NOMO-1 treated with dmso at 0.1 percent for 144 hours (cell line): ENCODE data around the gene TEKTIP1.

Experiments
- DNase-seq: peaks from one replicate; lab custom pipeline; 2025; ENCODE audit not compliant: unreplicated experiment; lab: John Stamatoyannopoulos, UW

TEKTIP1 gene

GRCh38 chr19:3538965-3539755 is at the start of gene TEKTIP1:
Gene TEKTIP1 (plus strand): TSS chr19:3539174. CDS start chr19:3539178, 4 bp downstream.
- no peak for DNase-seq

DNA sequence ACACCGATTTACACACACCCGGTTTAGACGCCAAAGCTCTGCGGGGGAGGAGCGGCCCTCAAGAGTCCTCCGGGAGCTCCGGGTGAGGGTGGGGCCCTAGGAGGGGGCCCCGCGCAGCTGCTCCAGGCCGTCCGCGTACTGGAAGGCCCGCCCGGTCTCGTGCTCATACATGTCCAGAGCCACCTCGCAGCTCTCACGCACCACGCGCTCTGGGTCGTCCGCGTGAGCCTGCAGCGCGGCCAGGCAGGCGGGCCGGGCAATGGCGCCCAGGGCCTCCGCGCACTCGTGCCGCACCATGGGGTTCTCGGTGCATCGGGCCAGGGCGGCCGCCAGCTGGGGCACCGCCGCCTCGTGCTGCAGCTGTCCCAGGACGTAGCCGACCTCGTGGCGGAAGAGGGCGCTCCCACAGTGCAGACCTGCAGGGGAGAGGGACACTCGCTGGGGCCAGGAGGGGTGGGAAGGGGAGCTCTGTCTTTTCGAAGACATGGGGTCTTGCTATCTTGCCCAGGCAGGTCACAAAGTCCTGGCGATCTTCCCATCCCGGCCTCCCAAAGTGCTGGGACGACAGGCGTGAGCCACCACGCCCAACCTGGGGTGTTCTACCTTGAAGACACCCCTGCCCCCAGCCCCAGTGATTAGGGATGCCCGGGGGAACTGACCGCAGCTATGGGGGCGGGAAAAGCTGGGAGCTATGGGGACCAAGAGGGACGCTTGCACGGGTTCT is 47.4 kb upstream of the TEKTIP1 start:
- no peak for DNase-seq

DNA sequence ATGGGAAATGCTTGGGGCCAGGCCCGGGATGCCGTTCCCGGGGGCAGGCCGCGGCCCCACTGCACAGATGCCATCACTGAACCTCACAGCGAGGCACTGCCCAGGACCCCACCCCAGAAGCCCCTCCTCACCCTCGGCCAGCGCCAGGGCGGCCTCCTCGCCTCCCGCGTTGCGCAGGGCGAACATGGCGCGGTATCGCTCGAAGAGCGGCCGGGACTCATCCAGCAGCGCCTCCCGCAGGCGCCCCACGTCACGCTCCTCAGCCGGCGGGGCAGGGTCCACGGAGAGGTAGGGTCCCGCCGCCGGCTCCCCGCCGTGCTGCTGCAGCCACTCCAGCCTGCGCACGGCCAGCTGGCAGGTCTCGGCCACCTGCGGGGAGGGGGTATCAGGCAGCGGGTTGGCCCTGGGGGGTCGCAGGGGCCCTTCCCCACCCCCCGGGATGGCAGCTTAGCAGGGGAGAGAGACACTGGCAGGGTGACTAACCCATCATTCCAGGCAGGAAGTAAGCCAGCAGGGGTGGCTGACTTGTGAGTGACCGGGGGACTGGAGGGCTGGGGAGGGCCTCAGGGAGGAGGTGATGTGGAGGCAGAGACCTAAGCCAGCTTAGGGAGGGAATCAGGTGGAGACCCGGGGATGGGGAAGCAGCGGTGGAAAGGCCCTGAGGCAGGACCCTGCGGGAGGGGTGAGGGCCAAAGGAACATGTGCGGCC is 46.7 kb upstream of the TEKTIP1 start:
- DNase-seq, result no peak

DNA sequence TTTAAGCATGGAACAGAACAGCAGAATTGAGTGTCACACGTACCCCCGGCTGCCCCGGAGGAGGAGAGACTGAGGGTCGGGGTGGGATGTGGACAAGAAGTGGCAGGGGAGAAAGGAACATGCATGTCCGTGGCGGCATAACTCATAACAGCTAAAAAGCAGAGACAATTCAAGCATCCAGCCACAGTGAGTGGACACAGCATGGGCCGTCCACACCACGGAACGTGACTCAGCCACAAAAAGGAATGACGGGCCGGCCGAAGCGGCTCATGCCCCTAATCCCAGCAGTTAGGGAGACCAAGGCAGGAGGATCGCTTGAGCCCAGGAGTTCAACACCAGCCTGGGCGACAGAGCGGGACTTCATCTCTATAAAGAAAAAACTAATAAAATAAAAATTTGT is 46.1 kb upstream of the TEKTIP1 start:
- no peak for DNase-seq

GRCh38 chr19:3493651-3494050 is 45.3 kb upstream of the TEKTIP1 start:
- no peak for DNase-seq

DNA sequence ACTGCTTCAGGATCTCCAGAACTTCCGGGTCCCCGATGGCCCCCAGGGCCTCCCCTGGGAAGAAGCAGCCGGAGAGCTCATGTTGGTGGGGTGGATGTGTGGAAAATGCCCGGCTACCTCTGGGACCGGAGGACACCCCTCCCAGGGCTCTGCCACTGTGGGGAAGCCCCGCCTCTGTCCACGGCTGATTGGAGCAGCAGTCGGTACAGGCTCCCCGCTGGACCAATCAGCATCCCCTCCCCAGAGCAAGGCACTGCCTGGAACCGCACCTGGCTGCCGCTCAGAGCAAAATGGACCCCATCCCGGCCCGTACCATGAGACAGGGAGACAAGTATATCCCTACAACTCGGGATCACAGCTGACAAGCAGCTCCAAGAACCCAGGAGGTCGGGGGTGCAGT is 44.9 kb upstream of the TEKTIP1 start:
- no peak for DNase-seq

DNA sequence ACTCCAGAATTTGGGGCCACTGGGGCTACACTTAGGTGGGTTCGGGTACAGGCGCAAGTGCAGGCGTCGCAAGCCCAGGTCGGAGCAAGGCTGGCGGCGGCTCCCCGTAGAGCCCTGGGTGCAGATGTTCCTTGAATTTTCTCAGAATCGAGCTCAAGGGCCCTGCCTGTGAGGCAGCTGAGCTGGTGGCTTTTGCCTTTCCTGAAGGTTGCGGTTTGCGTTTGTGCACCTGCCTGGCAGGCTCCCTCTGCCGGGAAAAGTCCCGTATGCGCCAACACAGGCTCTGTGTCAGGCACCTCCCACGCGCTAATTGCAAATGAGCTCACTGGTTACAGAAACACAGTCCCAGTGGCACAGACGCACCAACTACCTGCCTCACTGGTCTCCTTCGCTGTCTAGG is 44.4 kb upstream of the TEKTIP1 start:
- DNase-seq, result no peak

- DNase-seq, result no peak
These were observed 42.3 kb upstream of the TEKTIP1 start for GRCh38 chr19:3496392-3497273.

- no peak for DNase-seq
These were observed 41.0 kb upstream of the TEKTIP1 start for GRCh38 chr19:3497757-3498520.

GRCh38 chr19:3499738-3500428 is 39.1 kb upstream of the TEKTIP1 start:
- DNase-seq, result no peak

DNA sequence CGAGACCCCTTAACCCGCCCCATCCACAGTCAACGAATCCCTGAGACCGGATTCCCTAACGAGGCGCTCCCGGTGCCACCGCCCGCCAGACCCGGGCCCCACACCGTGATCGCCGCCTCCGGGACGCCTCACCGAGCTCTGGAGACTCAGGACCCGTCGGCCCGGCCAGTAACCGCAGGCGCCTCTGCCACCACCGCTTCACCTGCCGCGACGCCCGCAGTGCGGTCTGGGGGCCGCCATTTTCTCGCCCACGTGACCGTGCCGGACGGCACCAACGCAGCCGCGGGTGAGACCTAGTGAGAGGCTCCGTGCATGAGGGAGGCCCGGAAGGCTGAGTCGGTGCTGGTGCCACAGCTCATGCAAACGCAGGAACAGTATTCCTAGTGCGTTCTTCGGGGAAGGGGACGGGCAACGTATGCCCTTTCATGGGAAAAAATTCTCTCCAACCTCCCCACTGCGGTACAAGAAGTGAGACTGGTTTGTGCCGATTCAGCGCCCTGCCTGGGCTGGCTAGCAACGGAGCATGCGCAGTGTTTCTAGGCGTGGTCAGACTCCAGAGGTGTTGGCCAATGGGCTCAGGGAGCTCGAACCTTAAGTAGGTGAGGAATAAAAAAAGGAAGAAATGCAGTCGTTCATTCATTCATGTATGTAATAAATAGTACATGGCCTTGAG is 38.4 kb upstream of the TEKTIP1 start, which contains the start of gene DOHH:
Gene DOHH, minus strand, starts transcription at position 246 of the 673 bp plus-strand sequence. CDS start 3,860 bp downstream, outside the sequence.
- DNase-seq, result peak; percentile 97

- DNase-seq, result no peak
These were observed 37.2 kb upstream of the TEKTIP1 start for GRCh38 chr19:3501780-3502179.

DNA sequence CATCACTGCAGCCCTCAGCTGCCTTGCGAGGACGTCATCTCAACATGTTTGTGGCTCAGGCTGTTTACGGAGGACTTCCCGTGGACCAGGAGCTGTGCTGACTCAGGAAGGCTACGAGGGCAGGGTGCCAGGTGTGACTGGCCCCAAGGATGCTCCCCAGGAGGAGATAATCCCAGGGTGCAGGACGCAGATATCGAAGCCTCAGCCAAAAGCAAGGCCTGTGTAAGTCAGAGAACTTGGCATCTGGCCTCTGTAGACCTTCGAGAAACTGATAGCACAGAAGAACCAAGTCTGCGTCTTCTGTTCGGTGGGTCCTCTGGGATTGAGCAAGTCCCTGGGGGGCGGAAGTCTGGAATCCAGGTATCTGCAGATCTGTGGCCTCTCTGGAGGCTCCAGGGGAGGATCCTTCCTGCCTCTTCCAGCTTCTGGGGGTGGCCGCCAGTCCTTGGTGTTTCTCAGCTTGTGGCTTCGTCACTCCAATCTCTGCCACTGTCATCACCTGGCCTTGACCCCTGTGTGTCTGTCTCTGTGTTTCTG is 35.9 kb upstream of the TEKTIP1 start:
- DNase-seq, result no peak

DNA sequence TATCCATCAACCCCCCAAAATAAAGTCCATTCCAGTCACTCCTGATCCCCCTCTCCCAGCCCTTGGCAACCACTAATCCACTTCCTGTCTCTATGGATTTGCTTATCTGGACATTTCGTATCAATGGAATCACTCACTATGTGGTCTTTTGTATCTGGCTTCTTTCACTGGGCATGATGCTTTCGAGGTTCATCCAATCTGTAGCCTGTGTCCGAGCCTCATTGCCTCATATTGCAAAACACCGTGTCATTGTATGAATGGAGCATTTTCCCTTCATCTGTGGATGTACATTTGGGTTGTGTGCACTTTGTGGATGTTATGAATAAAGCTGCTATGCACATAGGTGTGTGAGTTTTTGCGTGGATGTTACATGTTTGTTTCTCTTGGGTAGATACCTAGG is 34.2 kb upstream of the TEKTIP1 start:
- DNase-seq, result no peak

DNA sequence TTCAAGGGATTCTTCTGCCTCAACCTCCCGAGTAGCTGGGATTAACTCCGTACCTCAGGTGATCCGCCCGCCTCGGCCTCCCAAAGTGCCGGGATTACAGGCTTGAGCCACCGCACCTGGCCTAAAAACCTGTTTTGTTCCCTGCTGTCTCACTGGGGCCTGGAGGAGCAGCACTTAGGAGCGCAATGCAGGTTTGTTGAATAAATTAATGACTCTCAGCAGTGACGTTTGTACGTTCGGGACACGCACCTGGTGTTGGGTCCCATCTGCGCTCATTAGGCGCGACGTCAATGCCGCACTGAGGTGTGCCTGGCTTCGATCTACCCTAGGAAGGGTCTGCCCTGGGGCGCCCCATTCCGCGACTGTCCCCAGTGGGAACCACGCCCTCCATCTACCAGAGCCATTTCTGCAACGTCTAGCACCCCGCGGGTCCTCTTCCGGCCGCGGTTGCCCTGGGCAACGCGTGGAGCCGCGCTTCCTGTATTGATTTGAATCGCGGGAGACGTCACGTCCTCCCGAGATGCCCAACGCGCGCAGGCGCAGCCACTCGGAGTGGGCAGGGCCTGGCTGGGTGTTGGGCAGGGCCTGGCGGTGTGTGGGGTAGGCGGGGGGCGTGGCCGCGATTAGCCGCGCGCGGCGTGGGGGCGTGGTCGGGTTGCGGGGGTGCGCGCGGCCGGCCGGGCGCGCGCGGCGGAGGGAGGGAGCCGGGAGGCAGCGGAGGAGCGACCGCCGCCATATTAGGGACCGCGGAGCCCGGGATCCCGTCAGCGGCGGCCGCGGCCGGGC is 33.2 kb upstream of the TEKTIP1 start, which contains the start of gene FZR1:
Gene FZR1, plus strand, starts transcription at position 714 of the 786 bp plus-strand sequence. CDS start 16,679 bp downstream, outside the sequence.
- DNase-seq, result peak; percentile 97

DNA sequence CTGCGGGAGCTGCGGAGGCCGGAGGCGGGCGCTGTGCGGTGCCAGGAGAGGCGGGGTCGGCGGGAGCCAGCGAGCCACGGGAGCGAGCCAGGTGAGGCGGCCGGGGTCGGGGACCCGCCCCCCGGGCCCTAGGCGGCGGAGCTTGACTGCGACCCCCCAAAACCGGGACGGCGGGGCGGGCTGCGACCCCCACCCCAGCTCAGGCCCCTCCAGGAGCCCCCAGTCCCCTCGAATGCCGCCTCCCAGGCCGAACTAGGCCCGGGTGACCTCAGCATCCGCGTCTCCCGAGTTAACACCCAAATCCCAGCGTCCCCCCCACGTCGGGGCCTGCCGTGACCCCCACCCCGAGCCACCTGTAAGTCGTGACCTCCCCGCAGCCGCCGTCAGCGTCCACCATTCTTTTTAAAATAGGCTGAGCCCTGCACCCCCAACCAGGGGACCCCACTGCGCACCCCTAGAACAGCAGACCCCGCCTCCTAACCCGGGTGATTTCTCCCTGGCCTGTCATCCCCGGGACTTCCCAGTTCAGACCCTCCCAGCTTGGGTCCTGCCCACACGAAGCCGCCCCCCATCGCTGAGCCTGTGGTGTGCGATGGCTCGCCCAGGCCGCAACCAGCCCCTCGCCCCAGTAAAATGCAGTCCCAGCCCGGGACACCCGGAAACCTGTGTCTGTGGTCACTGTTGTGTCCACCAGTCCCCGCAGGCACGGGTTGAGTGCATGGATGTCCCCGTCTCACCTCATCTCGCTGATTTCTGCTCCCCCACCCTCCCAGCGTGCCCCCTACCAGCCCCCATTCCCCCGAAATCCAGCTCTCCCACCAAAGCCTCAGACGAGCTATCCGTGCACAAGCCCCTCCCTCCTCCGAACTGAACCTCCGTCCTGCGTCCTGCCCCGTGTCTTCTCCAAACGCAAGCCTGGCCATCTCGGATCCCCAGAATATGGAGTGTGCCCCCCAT is 32.3 kb upstream of the TEKTIP1 start:
- DNase-seq, result peak; percentile 7
